Measurements from ENCODE around the gene SPIN4. TPM values are rescaled to one million over a fixed set of nuclear protein-coding genes. Genes with fewer than 3 reads are reported as not detected.

SPIN4 gene
- polyA plus RNA-seq, 1 of the 3 experiments (the other 2 are of a cell fraction), result 2.6 TPM

DNA sequence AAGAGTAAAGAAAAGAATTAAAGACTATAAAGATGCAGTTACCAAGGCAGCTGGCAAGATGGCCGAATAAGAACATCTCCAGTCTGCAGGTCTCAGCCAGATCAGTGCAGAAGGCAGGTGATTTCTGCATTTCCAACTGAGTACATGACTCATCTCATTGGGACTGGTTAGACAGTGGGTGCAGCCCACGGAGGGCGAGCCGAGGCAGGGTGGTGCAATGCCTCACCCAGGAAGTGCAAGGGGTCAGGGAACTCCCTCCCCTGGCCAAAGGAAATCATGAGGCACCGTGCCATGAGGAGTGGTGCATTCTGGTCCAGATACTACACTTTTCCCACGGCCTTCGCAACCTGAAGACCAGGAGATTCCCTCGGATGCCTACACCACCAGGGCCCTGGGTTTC lies 20.5 kb downstream of the SPIN4 start:
- Histone ChIP-seq H3K27ac (ENCODE audit: low read depth in 2 of 2, low read length in 1 of 2) (no peak overlapping the region), H2AFZ (ENCODE audit: low read depth) (no peak overlapping the region), H4K20me1 (ENCODE audit: insufficient read depth) (no peaks in the 10 kb centered on the region), H3F3A (replicated peaks; ENCODE audit: insufficient read depth) (no peaks in the 10 kb centered on the region), H3K27me3 (ENCODE audit: insufficient read depth) (no peaks in the 10 kb centered on the region), H3K9ac (no peak overlapping the region), H3K4me2 (no peak overlapping the region), H3K4me3 (ENCODE audit: low read depth in 2 of 2, low read length in 1 of 2) (no peak overlapping the region), H3K79me2 (ENCODE audit: insufficient read depth) (no peaks in the 10 kb centered on the region), H3K4me1 (ENCODE audit: control insufficient read depth in 1 of 2, insufficient read depth in 2 of 2, low read depth in 1 of 2, low read length in 1 of 2) (no peaks in the 10 kb centered on the region), H3K9me2 (no peaks in the 10 kb centered on the region), H3K36me3 (replicated peaks in 1 of 2; ENCODE audit: control insufficient read depth in 1 of 2, insufficient read depth in 2 of 2, low read length in 1 of 2) (no peaks in the 10 kb centered on the region), H3K9me3 (no peaks in the 10 kb centered on the region)
- WGBS (ENCODE audit: low lambda C conversion rate), result 37% methylated on average over 8 of the region's 8 CpGs
- DNase-seq, result no peak
- POLR2A ChIA-PET, result no interaction called here
- CTCF ChIA-PET, result interaction anchor here (1.0 kb wide), 1 partner anchor 55 kb away, joined by 3 read pairs; no protein-coding TSS in a partner anchor
- TF ChIP-seq NFIC (IDR thresholded peaks at IDR 0.05; ENCODE audit: borderline replicate concordance) (no peak), NRF1 (IDR thresholded peaks at IDR 0.05; ENCODE audit: low read depth, low read length) (no peak), RCOR1 (IDR thresholded peaks at IDR 0.05; ENCODE audit: low read length) (no peak), ZBTB33 (IDR thresholded peaks at IDR 0.05; ENCODE audit: borderline replicate concordance, low read depth) (no peak), GABPA (IDR thresholded peaks at IDR 0.05; ENCODE audit: low read depth) (no peak), MXI1 (IDR thresholded peaks at IDR 0.05; ENCODE audit: low read depth, low read length) (no peak), TCF12 (IDR thresholded peaks at IDR 0.05) (no peak), ELF1 (IDR thresholded peaks at IDR 0.05) (no peak), TAF1 (IDR thresholded peaks at IDR 0.05; ENCODE audit: borderline replicate concordance, low read depth, low read length) (no peak), EZH2phosphoT487 (IDR thresholded peaks at IDR 0.05; ENCODE audit: borderline replicate concordance, low read depth) (no peak), MEF2A (IDR thresholded peaks at IDR 0.05; ENCODE audit: borderline replicate concordance, low read depth) (no peak)

DNA sequence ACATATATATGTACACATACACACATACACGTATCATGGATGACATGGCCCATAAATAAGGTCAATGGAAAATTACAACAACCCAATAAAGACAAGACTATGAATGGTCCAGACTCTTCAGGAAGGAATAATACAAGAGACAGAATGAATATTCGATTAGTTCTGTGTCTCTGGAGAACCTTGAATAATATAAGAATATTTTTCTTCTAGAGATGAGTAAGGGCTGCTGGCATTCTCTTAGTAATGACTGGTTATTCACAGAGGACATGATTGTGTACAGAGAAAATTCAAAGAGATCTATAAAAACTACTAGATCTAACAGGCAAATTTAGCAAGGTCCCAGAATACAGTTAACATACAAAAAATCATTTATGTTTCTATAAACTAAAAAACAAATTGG lies 23.3 kb downstream of the SPIN4 start:
- no peaks in the 10 kb centered on the region for H3K79me2 ChIP-seq (ENCODE audit: insufficient read depth)
- no peak overlapping the region for H3K4me3 ChIP-seq (ENCODE audit: low read depth in 2 of 2, low read length in 1 of 2)
- no peak for DNase-seq

More for the DNA sequence above, 23.3 kb downstream of the SPIN4 start:
- H3K9me2 ChIP-seq, result no peaks in the 10 kb centered on the region
- no peaks in the 10 kb centered on the region for H3K27me3 ChIP-seq (ENCODE audit: insufficient read depth)
- no peak overlapping the region for H3K4me2 ChIP-seq
- ChIA-PET CTCF (no interaction called here), POLR2A (no interaction called here)
- no peak overlapping the region for H2AFZ ChIP-seq (ENCODE audit: low read depth)
- no peaks in the 10 kb centered on the region for H4K20me1 ChIP-seq (ENCODE audit: insufficient read depth)
- no peaks in the 10 kb centered on the region for H3K36me3 ChIP-seq (replicated peaks in 1 of 2; ENCODE audit: control insufficient read depth in 1 of 2, insufficient read depth in 2 of 2, low read length in 1 of 2)
- H3K9ac ChIP-seq, result no peak overlapping the region
- H3K4me1 ChIP-seq (ENCODE audit: control insufficient read depth in 1 of 2, insufficient read depth in 2 of 2, low read depth in 1 of 2, low read length in 1 of 2), result no peaks in the 10 kb centered on the region
- no peak overlapping the region for H3K27ac ChIP-seq (ENCODE audit: low read depth in 2 of 2, low read length in 1 of 2)
- no peak for TF ChIP-seq CHD2 (IDR thresholded peaks at IDR 0.05; ENCODE audit: low read length, partially characterized antibody)
- no peak for TF ChIP-seq FOXM1 (IDR thresholded peaks at IDR 0.05; ENCODE audit: low read depth)
- no peak for TF ChIP-seq RAD21 (IDR thresholded peaks at IDR 0.05; ENCODE audit: low read length)
- no peak for TF ChIP-seq NRF1 (IDR thresholded peaks at IDR 0.05; ENCODE audit: low read depth, low read length)
- no peak for TF ChIP-seq SMC3 (IDR thresholded peaks at IDR 0.05; ENCODE audit: low read depth, low read length)
- TF ChIP-seq RCOR1 (IDR thresholded peaks at IDR 0.05; ENCODE audit: low read length), result no peak
- no peak for TF ChIP-seq TEAD4 (IDR thresholded peaks at IDR 0.05; ENCODE audit: borderline replicate concordance, insufficient read depth)
- TF ChIP-seq YY1 (IDR thresholded peaks at IDR 0.05; ENCODE audit: low read depth), result no peak
- no peak for TF ChIP-seq TAF1 (IDR thresholded peaks at IDR 0.05; ENCODE audit: borderline replicate concordance, low read depth, low read length)
- no peak for TF ChIP-seq JUND (IDR thresholded peaks at IDR 0.05)
- TF ChIP-seq ZBTB33 (IDR thresholded peaks at IDR 0.05; ENCODE audit: borderline replicate concordance, low read depth), result no peak
- no peak for TF ChIP-seq TCF12 (IDR thresholded peaks at IDR 0.05)
- TF ChIP-seq GATA2 (CRISPR knock-in tag; IDR thresholded peaks at IDR 0.05), result no peak
- TF ChIP-seq, protein P1, sequence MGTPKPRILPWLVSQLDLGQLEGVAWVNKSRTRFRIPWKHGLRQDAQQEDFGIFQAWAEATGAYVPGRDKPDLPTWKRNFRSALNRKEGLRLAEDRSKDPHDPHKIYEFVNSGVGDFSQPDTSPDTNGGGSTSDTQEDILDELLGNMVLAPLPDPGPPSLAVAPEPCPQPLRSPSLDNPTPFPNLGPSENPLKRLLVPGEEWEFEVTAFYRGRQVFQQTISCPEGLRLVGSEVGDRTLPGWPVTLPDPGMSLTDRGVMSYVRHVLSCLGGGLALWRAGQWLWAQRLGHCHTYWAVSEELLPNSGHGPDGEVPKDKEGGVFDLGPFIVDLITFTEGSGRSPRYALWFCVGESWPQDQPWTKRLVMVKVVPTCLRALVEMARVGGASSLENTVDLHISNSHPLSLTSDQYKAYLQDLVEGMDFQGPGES (IDR thresholded peaks at IDR 0.05; ENCODE audit: low read depth, low read length), result no peak
- TF ChIP-seq FOXJ3 (CRISPR knock-in tag; IDR thresholded peaks at IDR 0.05), result no peak
- TF ChIP-seq, protein P2, sequence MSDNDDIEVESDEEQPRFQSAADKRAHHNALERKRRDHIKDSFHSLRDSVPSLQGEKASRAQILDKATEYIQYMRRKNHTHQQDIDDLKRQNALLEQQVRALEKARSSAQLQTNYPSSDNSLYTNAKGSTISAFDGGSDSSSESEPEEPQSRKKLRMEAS (IDR thresholded peaks at IDR 0.05; ENCODE audit: low read depth), result no peak
- TF ChIP-seq, protein P3, sequence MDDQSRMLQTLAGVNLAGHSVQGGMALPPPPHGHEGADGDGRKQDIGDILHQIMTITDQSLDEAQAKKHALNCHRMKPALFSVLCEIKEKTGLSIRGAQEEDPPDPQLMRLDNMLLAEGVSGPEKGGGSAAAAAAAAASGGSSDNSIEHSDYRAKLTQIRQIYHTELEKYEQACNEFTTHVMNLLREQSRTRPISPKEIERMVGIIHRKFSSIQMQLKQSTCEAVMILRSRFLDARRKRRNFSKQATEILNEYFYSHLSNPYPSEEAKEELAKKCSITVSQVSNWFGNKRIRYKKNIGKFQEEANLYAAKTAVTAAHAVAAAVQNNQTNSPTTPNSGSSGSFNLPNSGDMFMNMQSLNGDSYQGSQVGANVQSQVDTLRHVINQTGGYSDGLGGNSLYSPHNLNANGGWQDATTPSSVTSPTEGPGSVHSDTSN (IDR thresholded peaks at IDR 0.05), result no peak
- H3K9me3 ChIP-seq, result no peaks in the 10 kb centered on the region
- no peaks in the 10 kb centered on the region for H3F3A ChIP-seq (replicated peaks; ENCODE audit: insufficient read depth)
- 39% methylated on average over 2 of the region's 2 CpGs for WGBS (ENCODE audit: low lambda C conversion rate)

Data from SK-N-SH (cell line).